HG03135 (cell line): ENCODE measurements around the gene KRTAP20-4.

Experiments used
- ATAC-seq: cut with Tn5 transposase; IDR thresholded peaks from one replicate; pipeline ENCODE4 v1.9.1; 2021; ENCODE audit warnings: mild to moderate bottlenecking, moderate library complexity; ENCODE audit not compliant: unreplicated experiment

The KRTAP20-4 gene

GRCh38 chr21:30646904-30647414 lies 26.5 kb downstream of the KRTAP20-4 start:
- ATAC-seq: no peak

GRCh38 chr21:30652891-30653290 lies 32.5 kb downstream of the KRTAP20-4 start:
- ATAC-seq: no peak

- ATAC-seq: no peak
These were observed 48.3 kb downstream of the KRTAP20-4 start for GRCh38 chr21:30668776-30669175.
